ENCODE results near the gene JAG2. TPM values are rescaled to one million over a fixed set of nuclear protein-coding genes. Genes with fewer than 3 reads are reported as not detected.

The JAG2 gene
- total and polyA plus RNA-seq, 7 donors, result 10.6 to 34.0 (median 25.9) TPM

DNA sequence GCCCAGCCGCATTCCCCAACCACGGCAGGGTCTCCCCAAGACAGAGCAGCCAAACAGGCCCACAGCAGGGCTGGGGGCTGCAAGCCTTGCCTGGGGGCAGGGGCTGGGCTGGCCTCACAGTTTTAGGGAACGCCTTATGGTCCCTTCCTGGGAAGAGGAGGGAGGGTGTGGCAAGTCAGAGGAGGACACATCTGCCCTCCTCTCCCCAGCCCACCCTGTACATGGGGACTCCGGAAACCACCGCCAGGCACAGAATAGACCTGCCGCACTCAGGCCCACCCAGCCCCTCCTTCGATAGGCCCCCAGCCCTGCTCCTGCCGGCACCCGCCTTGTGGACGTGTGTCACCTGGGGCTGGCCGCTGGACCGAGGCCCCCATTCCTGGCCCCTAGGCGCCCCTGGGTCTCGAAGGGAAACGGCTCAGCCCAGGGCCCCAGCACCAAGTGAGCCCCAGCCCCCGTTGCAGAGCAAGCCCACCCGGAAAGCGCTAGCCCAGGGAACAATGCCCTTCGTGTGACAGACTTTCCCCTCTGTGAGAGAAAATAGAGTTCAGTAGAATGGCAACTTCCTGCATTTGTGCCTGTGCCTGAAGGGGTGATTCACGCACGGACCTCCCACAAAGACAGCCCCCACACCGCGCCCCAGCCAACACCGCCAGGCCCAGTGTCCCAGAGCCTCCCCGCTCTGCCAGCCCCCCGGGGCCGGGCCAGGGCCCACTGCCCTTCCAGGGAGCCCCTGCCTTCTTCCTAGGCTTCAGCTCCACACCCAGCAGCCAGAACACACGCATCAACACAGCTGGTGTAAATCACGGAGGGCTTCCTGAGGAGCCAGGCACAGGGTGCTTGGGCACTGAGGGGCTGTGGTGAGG, 24.5 kb upstream of the JAG2 start:
- DNase-seq (no peak), ATAC-seq (peak in 3 of 4 donors; percentile 17 to 25 (median 21))
- H3K4me1 ChIP-seq, result peaks cover 10% of the 10 kb centered on the region
- WGBS, 3 donors, result 57 to 65% (median 61%) methylated on average over 27 to 29 of the region's 29 CpGs
- no peak overlapping the region for H3K4me3 ChIP-seq
- H3K27ac ChIP-seq, result peak overlapping the region; percentile 58
- no peaks in the 10 kb centered on the region for H3K9me3 ChIP-seq
- intact Hi-C loops (cut with DNase I), result no loop called here
- peaks cover 0 to 28% (median 15%) of the 10 kb centered on the region in 3 donors for H3K27me3 ChIP-seq (ENCODE audit: insufficient read depth in 3 of 3, low read length in 2 of 3)
- TF ChIP-seq, protein P1, sequence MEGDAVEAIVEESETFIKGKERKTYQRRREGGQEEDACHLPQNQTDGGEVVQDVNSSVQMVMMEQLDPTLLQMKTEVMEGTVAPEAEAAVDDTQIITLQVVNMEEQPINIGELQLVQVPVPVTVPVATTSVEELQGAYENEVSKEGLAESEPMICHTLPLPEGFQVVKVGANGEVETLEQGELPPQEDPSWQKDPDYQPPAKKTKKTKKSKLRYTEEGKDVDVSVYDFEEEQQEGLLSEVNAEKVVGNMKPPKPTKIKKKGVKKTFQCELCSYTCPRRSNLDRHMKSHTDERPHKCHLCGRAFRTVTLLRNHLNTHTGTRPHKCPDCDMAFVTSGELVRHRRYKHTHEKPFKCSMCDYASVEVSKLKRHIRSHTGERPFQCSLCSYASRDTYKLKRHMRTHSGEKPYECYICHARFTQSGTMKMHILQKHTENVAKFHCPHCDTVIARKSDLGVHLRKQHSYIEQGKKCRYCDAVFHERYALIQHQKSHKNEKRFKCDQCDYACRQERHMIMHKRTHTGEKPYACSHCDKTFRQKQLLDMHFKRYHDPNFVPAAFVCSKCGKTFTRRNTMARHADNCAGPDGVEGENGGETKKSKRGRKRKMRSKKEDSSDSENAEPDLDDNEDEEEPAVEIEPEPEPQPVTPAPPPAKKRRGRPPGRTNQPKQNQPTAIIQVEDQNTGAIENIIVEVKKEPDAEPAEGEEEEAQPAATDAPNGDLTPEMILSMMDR (IDR thresholded peaks at IDR 0.05), result no peak
- no peaks in the 10 kb centered on the region for H3K36me3 ChIP-seq (ENCODE audit: insufficient read depth in 1 of 2, low read depth in 1 of 2)

DNA sequence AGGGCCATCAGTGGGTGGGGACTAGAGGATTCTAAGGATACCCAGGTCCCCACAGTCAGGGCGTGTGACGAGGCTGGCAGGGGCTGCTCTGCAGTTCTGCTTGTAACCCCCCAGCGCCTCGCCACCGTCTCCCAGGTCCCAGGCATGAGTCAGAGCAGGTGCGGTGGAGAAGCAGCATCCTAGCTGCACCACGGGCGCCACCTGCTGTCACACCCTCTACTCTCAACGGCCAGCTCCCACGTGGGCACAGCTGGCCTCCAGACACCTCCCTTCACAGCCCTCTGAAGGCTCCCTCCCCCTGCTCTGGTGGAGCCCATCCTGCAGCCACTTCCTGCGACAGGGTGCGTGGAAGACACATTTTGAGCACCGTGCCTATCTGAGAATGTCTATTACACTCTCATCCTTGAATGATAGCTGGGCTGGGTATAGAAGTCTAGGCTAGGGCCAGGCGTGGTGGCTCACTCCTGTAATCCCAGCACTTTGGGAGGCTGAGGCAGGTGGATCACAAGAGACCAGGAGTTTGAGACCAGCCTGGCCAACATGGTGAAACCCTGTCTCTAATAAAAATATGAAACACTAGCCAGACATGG, 19.5 kb upstream of the JAG2 start:
- DNase-seq, result no peak
- H3K4me1 ChIP-seq, result no peaks in the 10 kb centered on the region
- intact Hi-C loops (cut with DNase I), result no loop called here
- peak; percentile 29 to 57 (median 52) for ATAC-seq
- H3K4me3 ChIP-seq, result no peak overlapping the region
- 76 to 79% (median 78%) methylated on average over 14 of the region's 14 CpGs for WGBS, 3 donors
- no peaks in the 10 kb centered on the region for H3K36me3 ChIP-seq (ENCODE audit: insufficient read depth in 1 of 2, low read depth in 1 of 2)
- no peaks in the 10 kb centered on the region for H3K9me3 ChIP-seq
- no peak overlapping the region for H3K27ac ChIP-seq
- TF ChIP-seq, protein P1 (IDR thresholded peaks at IDR 0.05), result no peak
- peaks cover 0 to 2% (median 0%) of the 10 kb centered on the region in 3 donors for H3K27me3 ChIP-seq (ENCODE audit: insufficient read depth in 3 of 3, low read length in 2 of 3)

DNA sequence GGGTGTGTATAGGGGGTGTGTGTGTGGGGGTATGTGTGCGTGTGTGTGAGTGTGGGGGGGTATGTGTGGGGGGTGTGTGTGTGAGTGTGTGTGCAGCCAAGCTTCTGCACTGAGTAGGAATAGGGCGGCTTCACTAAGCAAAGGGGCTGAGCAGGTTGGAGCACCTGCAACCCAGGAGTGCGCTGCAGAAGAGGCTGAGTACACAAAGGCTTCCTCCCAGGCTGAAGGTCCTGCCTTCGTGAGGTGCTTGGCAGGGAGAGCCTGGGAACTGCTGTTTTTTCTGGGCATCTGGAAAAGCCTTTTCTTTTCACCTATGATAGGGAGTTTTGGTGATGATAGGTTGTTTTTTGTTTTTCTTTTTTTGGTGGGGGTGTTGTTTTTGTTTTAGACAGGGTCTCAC, 18.5 kb upstream of the JAG2 start:
- 84 to 88% (median 87%) methylated on average over 4 of the region's 4 CpGs for WGBS, 3 donors
- TF ChIP-seq, protein P1 (IDR thresholded peaks at IDR 0.05), result no peak
- no peak for DNase-seq
- no peak for ATAC-seq
- Histone ChIP-seq H3K36me3 (ENCODE audit: insufficient read depth in 1 of 2, low read depth in 1 of 2) (no peaks in the 10 kb centered on the region), H3K27me3 (ENCODE audit: insufficient read depth in 3 of 3, low read length in 2 of 3) (peaks cover 0 to 2% (median 0%) of the 10 kb centered on the region in 3 donors), H3K9me3 (no peaks in the 10 kb centered on the region), H3K4me1 (no peaks in the 10 kb centered on the region), H3K4me3 (no peak overlapping the region), H3K27ac (no peak overlapping the region)
- intact Hi-C loops (cut with DNase I), result no loop called here

DNA sequence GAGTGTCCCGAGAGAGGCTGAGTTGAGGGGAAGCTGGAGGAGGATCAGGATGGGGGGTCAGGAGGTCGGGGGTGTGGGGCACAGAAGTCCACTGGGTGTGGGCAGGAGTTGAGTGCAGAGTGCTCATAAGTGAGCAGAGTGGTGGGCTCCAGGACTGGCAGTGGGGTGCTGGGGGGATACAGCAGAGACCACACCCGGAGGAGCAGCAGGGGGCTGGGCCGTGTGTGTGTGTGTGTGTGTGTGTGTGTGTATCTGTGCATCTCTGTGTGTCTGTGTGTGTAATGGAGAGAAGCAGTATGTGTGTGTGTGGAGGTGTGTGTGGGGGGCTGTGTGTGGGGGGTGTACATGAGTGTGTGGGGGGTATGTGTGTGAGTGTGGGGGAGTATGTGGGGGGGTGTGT, 17.4 kb upstream of the JAG2 start:
- intact Hi-C loops (cut with DNase I), result no loop called here
- peaks cover 0 to 2% (median 0%) of the 10 kb centered on the region in 3 donors for H3K27me3 ChIP-seq (ENCODE audit: insufficient read depth in 3 of 3, low read length in 2 of 3)
- H3K36me3 ChIP-seq (ENCODE audit: insufficient read depth in 1 of 2, low read depth in 1 of 2), result no peaks in the 10 kb centered on the region
- H3K4me1 ChIP-seq, result no peaks in the 10 kb centered on the region
- no peak for ATAC-seq
- TF ChIP-seq, protein P1 (IDR thresholded peaks at IDR 0.05), result no peak
- DNase-seq, result no peak
- no peak overlapping the region for H3K4me3 ChIP-seq
- WGBS, 3 donors, result 46 to 52% (median 49%) methylated on average over 3 to 4 of the region's 4 CpGs
- H3K27ac ChIP-seq, result no peak overlapping the region
- H3K9me3 ChIP-seq, result no peaks in the 10 kb centered on the region
